Choroid plexus epithelial cell (primary cell): Measurements from ENCODE around the gene IL1R1.

Experiments
- DNase-seq: peaks from one replicate; pipeline ENCODE4 v3.0.0-alpha.2; 2010; ENCODE audit warnings: low read depth
- H3K4me3 ChIP-seq: 2 replicates; pipeline ENCODE4 v1.5.1; 2011; ENCODE audit warnings: low read depth, mild to moderate bottlenecking, control low read depth, low read length, moderate library complexity
- CTCF ChIP-seq: conservative IDR thresholded peaks from 2 replicates; pipeline ENCODE4 v1.5.1; 2011; ENCODE audit warnings: low read depth, mild to moderate bottlenecking, control low read depth, inconsistent platforms, low read length, moderate library complexity

IL1R1 gene

GRCh38 chr2:102200539-102200938 is 58.0 kb downstream of the IL1R1 start:
- no peak for TF ChIP-seq CTCF
- DNase-seq, result no peak
- no peak overlapping the region for H3K4me3 ChIP-seq

- TF ChIP-seq CTCF, result no peak
- H3K4me3 ChIP-seq, result no peak overlapping the region
- no peak for DNase-seq
These were observed 62.1 kb downstream of the IL1R1 start for GRCh38 chr2:102204638-102205037.

GRCh38 chr2:102206666-102207341 is 64.3 kb downstream of the IL1R1 start:
- TF ChIP-seq CTCF, result no peak

GRCh38 chr2:102208774-102209173 is 66.2 kb downstream of the IL1R1 start:
- TF ChIP-seq CTCF, result no peak
- no peak for DNase-seq
- no peak overlapping the region for H3K4me3 ChIP-seq

More at GRCh38 chr2:102206666-102207341, 64.3 kb downstream of the IL1R1 start:
- no peak for DNase-seq
- H3K4me3 ChIP-seq, result no peak overlapping the region

GRCh38 chr2:102209474-102209873 is 66.9 kb downstream of the IL1R1 start:
- H3K4me3 ChIP-seq, result no peak overlapping the region
- no peak for TF ChIP-seq CTCF
- DNase-seq, result no peak

- no peak for TF ChIP-seq CTCF
- DNase-seq, result no peak
- H3K4me3 ChIP-seq, result no peak overlapping the region
These were observed 74.5 kb downstream of the IL1R1 start for GRCh38 chr2:102217032-102217431.
